Activated T-helper 2 cell treated with anti-CD3 and anti-CD28 coated beads, Interferon-gamma antibody, Interleukin-2, Interleukin-4, amounts not matched to agents 10 μg/mL and 5 μg/mL and 100 μg/mL, durations not matched to agents 14 hours and 24 hours and 36 hours (primary cell): ENCODE results near the gene AXDND1. TPM values are rescaled to one million over a fixed set of nuclear protein-coding genes. Genes with fewer than 3 reads are reported as not detected.

Experiments
- total RNA-seq: library from RNA; stranded (reverse); gene quantifications from 2 replicates; pipeline ENCODE4 v1.2.3, GENCODE V29; 2022

AXDND1 gene
- total RNA-seq, 1 donor from 2014 or later, result 0.62 TPM

Other genes with a start within 250 kb of the AXDND1 start
- gene ABL2, start 136.3 kb upstream of the AXDND1 start, total RNA-seq, result 7.7 and 8.5 TPM in 2 replicates
- gene SOAT1, start 72.2 kb upstream of the AXDND1 start, total RNA-seq, result 39.2 and 40.3 TPM in 2 replicates
- gene NPHS2, start 210.0 kb downstream of the AXDND1 start, total RNA-seq, result not detected in 2 replicates
- not detected in 2 replicates for gene TDRD5, start 225.9 kb downstream of the AXDND1 start, total RNA-seq